Osteocyte (in vitro differentiated cells): ENCODE measurements around the gene BLVRB. TPM values are rescaled to one million over a fixed set of nuclear protein-coding genes. Genes with fewer than 3 reads are reported as not detected.

Experiments
- DNase-seq: peaks from one replicate; pipeline ENCODE4 v3.0.0; 2021; ENCODE audit warnings: mixed read lengths; ENCODE audit not compliant: unreplicated experiment; ENCODE audit errors: extremely low spot score
- H3K27ac Mint-ChIP-seq: one replicate; pipeline ENCODE4 v1.8.0; 2021; ENCODE audit warnings: mild to moderate bottlenecking, mixed read lengths; ENCODE audit not compliant: unreplicated experiment
- H3K27me3 Mint-ChIP-seq: one replicate; pipeline ENCODE4 v1.8.0; 2021; ENCODE audit warnings: mixed read lengths; ENCODE audit not compliant: unreplicated experiment
- H3K36me3 Mint-ChIP-seq: one replicate; pipeline ENCODE4 v1.8.0; 2021; ENCODE audit warnings: mixed read lengths; ENCODE audit not compliant: unreplicated experiment
- H3K4me1 Mint-ChIP-seq: one replicate; pipeline ENCODE4 v1.8.0; 2021; ENCODE audit warnings: mixed read lengths; ENCODE audit not compliant: unreplicated experiment
- H3K4me3 Mint-ChIP-seq: one replicate; pipeline ENCODE4 v1.8.0; 2021; ENCODE audit warnings: mild to moderate bottlenecking, moderate library complexity, mixed read lengths; ENCODE audit not compliant: unreplicated experiment
- H3K9me3 Mint-ChIP-seq: one replicate; pipeline ENCODE4 v1.8.0; 2021; ENCODE audit warnings: mixed read lengths; ENCODE audit not compliant: unreplicated experiment
- CTCF ChIP-seq: fragments of 200-600 bp; sonication (generic); IDR thresholded peaks from 2 replicates; pipeline ENCODE4 v1.5.0; 2021; ENCODE audit warnings: antibody characterized with exemption, mild to moderate bottlenecking, moderate library complexity
- total RNA-seq: library from RNA; stranded (reverse); gene quantifications from 2 replicates; pipeline ENCODE4 v1.2.1, GENCODE V29; 2021

The BLVRB gene
- total RNA-seq, 1 donor from 2014 or later = 45.6 TPM

GRCh38 chr19:40425450-40426287, 39.9 kb downstream of the BLVRB start, which contains the start of gene SERTAD1:
Gene SERTAD1, minus strand, starts transcription at chr19:40425992. Its CDS starts 2,446 bp downstream, at chr19:40423546.
- Mint-ChIP-seq H3K9me3 (no peaks in the 10 kb centered on the region), H3K27ac (peak within 1 kb of the TSS; percentile 96), H3K4me3 (peak within 1 kb of the TSS; percentile 98), H3K4me1 (peaks cover 27% of the 10 kb centered on the region), H3K36me3 (peaks cover 3% of the 10 kb centered on the region), H3K27me3 (no peaks in the 10 kb centered on the region)
- peak; percentile 100 for DNase-seq
- peak; percentile 90 for TF ChIP-seq CTCF

GRCh38 chr19:40424637-40425449, 40.7 kb downstream of the BLVRB start:
- Mint-ChIP-seq H3K27ac (peak overlapping the region; percentile 96), H3K4me3 (peak overlapping the region; percentile 98)
- TF ChIP-seq CTCF = no peak

GRCh38 chr19:40423938-40424337, 41.6 kb downstream of the BLVRB start:
- Mint-ChIP-seq H3K4me1 (peaks cover 32% of the 10 kb centered on the region), H3K27ac (peak overlapping the region; percentile 79), H3K4me3 (peak overlapping the region; percentile 50), H3K9me3 (no peaks in the 10 kb centered on the region), H3K27me3 (no peaks in the 10 kb centered on the region), H3K36me3 (peaks cover 3% of the 10 kb centered on the region)
- TF ChIP-seq CTCF = no peak
- DNase-seq = no peak

More at GRCh38 chr19:40424637-40425449, 40.7 kb downstream of the BLVRB start:
- Mint-ChIP-seq H3K9me3 (no peaks in the 10 kb centered on the region), H3K36me3 (peaks cover 3% of the 10 kb centered on the region), H3K27me3 (no peaks in the 10 kb centered on the region), H3K4me1 (peaks cover 29% of the 10 kb centered on the region)
- no peak for DNase-seq

- Mint-ChIP-seq H3K27ac (peak overlapping the region; percentile 92), H3K4me1 (peaks cover 32% of the 10 kb centered on the region), H3K4me3 (no peak overlapping the region), H3K27me3 (no peaks in the 10 kb centered on the region), H3K9me3 (no peaks in the 10 kb centered on the region), H3K36me3 (peaks cover 3% of the 10 kb centered on the region)
- DNase-seq = no peak
- no peak for TF ChIP-seq CTCF
Measured at GRCh38 chr19:40422748-40423566, 42.6 kb downstream of the BLVRB start.
